GM13977 (cell line): Measurements from ENCODE around the gene MRPL43.

Experiments
- DNase-seq: peaks from one replicate; pipeline ENCODE4 v3.0.0; 2012; ENCODE audit warnings: low spot score
- CTCF ChIP-seq: IDR thresholded peaks from 2 replicates; pipeline ENCODE4 v1.5.1; 2012; ENCODE audit warnings: mild to moderate bottlenecking, control low read depth; ENCODE audit not compliant: insufficient read depth; ENCODE audit errors: extremely low read depth, missing control alignments
- in situ Hi-C: fragments of 300-500 bp; cut with MboI; formaldehyde crosslinking; loops from one replicate; pipeline ENCODE4 v1.12.0; 2022; ENCODE audit warnings: low sequenced_read_pairs, low pct_unique_long_range_greater_than_20kb, mixed read lengths, inconsistent platforms; ENCODE audit not compliant: unreplicated experiment

The MRPL43 gene

GRCh38 chr10:100982916-100983830 is 4.1 kb downstream of the MRPL43 start:
- no peak for TF ChIP-seq CTCF
- in situ Hi-C loops: no loop called here
- DNase-seq: no peak

GRCh38 chr10:100981178-100981772 is 6.0 kb downstream of the MRPL43 start:
- in situ Hi-C loops: no loop called here
- TF ChIP-seq CTCF: no peak
- no peak for DNase-seq

GRCh38 chr10:100980711-100981110 is 6.6 kb downstream of the MRPL43 start:
- no peak for TF ChIP-seq CTCF
- in situ Hi-C loops: no loop called here
- DNase-seq: no peak

GRCh38 chr10:100980311-100980710 is 7.0 kb downstream of the MRPL43 start:
- TF ChIP-seq CTCF: no peak
- in situ Hi-C loops: no loop called here
- DNase-seq: no peak

- no peak for DNase-seq
- in situ Hi-C loops: no loop called here
- TF ChIP-seq CTCF: no peak
Measured at GRCh38 chr10:100979791-100980272, 7.5 kb downstream of the MRPL43 start.

- in situ Hi-C loops: no loop called here
Measured at GRCh38 chr10:100978901-100979195, 8.4 kb downstream of the MRPL43 start.

More at GRCh38 chr10:100978901-100979195, 8.4 kb downstream of the MRPL43 start:
- no peak for DNase-seq
- no peak for TF ChIP-seq CTCF
